MCF 10A (cell line): ENCODE results near the gene CENPE. TPM values are rescaled to one million over a fixed set of nuclear protein-coding genes. Genes with fewer than 3 reads are reported as not detected.

Experiments used
- BruUV-seq: library from RNA; stranded (reverse); fragments of 400-500 nt; replicated peaks from 2 replicates; lab custom pipeline; 2021; lab: Mats Ljungman, UMichigan
- CTCF ChIA-PET: fragments of 300-600 bp; sonication (Branson Sonifier 250); formaldehyde crosslinking; extraction: SDS; loops from one replicate; lab custom pipeline; 2021; ENCODE audit warnings: antibody characterized with exemption, inconsistent platforms; lab: Yijun Ruan, JAX
- POLR2A ChIA-PET: fragments of 300-600, 350-650 bp; sonication (Branson Sonifier 250); formaldehyde crosslinking; extraction: SDS; loops from one replicate; lab custom pipeline; 2020; ENCODE audit warnings: antibody characterized with exemption, inconsistent platforms; lab: Yijun Ruan, JAX
- DNase-seq: peaks from one replicate; pipeline ENCODE4 v3.0.0-alpha.2; 2018; ENCODE audit not compliant: unreplicated experiment
- H3K27ac Mint-ChIP-seq: one replicate; pipeline ENCODE4 v1.8.0; 2022; ENCODE audit warnings: mild to moderate bottlenecking, low read depth, mixed read lengths; ENCODE audit not compliant: unreplicated experiment
- H3K27me3 Mint-ChIP-seq: one replicate; pipeline ENCODE4 v1.8.0; 2022; ENCODE audit warnings: mixed read lengths; ENCODE audit not compliant: insufficient read depth, unreplicated experiment
- H3K36me3 Mint-ChIP-seq: one replicate; pipeline ENCODE4 v1.8.0; 2022; ENCODE audit warnings: mild to moderate bottlenecking, moderate library complexity, mixed read lengths; ENCODE audit not compliant: insufficient read depth, unreplicated experiment
- H3K4me1 Mint-ChIP-seq: one replicate; pipeline ENCODE4 v1.8.0; 2022; ENCODE audit warnings: mixed read lengths; ENCODE audit not compliant: insufficient read depth, unreplicated experiment
- H3K4me3 Mint-ChIP-seq: one replicate; pipeline ENCODE4 v1.8.0; 2022; ENCODE audit warnings: mild to moderate bottlenecking, moderate library complexity, mixed read lengths; ENCODE audit not compliant: unreplicated experiment
- H3K9me3 Mint-ChIP-seq: one replicate; pipeline ENCODE4 v1.8.0; 2022; ENCODE audit warnings: mixed read lengths; ENCODE audit not compliant: unreplicated experiment
- CTCF ChIP-seq: fragments of 200-600 bp; IDR thresholded peaks from one replicate; pipeline ENCODE4 v1.8.0; 2022; ENCODE audit warnings: antibody characterized with exemption, mild to moderate bottlenecking; ENCODE audit not compliant: unreplicated experiment
- intact Hi-C: fragments of 100-400 bp; cut with micrococcal nuclease; formaldehyde crosslinking; loops from 2 replicates; pipeline ENCODE4 v1.14.1; 2022
- total RNA-seq: library from RNA; stranded (reverse); gene quantifications from 2 replicates; pipeline ENCODE4 v1.2.3, GENCODE V29; 2022

CENPE gene
- total RNA-seq, 1 experiment from 2014 or later: 32.4 TPM

- DNase-seq: peak; percentile 74
- TF ChIP-seq CTCF: no peak
- BruUV-seq: no TSS peak
- peaks cover 20% of the 10 kb centered on the region for H3K4me1 Mint-ChIP-seq
- H3K9me3 Mint-ChIP-seq: no peaks in the 10 kb centered on the region
- peaks cover 12% of the 10 kb centered on the region for H3K36me3 Mint-ChIP-seq
- peak overlapping the region; percentile 93 for H3K4me3 Mint-ChIP-seq
- POLR2A ChIA-PET: interaction anchor here (0.7 to 5.5 kb wide), 20 partner anchors 10 to 574 kb away, joined by 3 to 82 read pairs (median 5); partner anchors contain the start of genes BDH2, CISD2, SLC9B1 and UBE2D3
- H3K27ac Mint-ChIP-seq: peak overlapping the region; percentile 92
- no peaks in the 10 kb centered on the region for H3K27me3 Mint-ChIP-seq
- CTCF ChIA-PET: interaction anchor here (0.6 to 10.9 kb wide), 9 partner anchors 14 to 456 kb away, joined by 3 to 104 read pairs (median 4); no protein-coding TSS in a partner anchor
- intact Hi-C loops: loop anchor here (1.0 kb wide), 2 partner anchors 33 to 249 kb away; partner anchors contain the start of gene UBE2D3
Measured at GRCh38 chr4:103075894-103076746, 122.0 kb downstream of the CENPE start.

GRCh38 chr4:103075435-103075893 lies 122.7 kb downstream of the CENPE start:
- H3K4me1 Mint-ChIP-seq: peaks cover 20% of the 10 kb centered on the region
- intact Hi-C loops: no loop called here
- H3K36me3 Mint-ChIP-seq: peaks cover 6% of the 10 kb centered on the region
- DNase-seq: peak; percentile 35
- H3K4me3 Mint-ChIP-seq: peak overlapping the region; percentile 93
- peak overlapping the region; percentile 92 for H3K27ac Mint-ChIP-seq
- H3K9me3 Mint-ChIP-seq: no peaks in the 10 kb centered on the region
- TF ChIP-seq CTCF: no peak
- H3K27me3 Mint-ChIP-seq: no peaks in the 10 kb centered on the region
- CTCF ChIA-PET: interaction anchor here (0.6 to 10.9 kb wide), 10 partner anchors 9 to 455 kb away, joined by 3 to 104 read pairs (median 4); no protein-coding TSS in a partner anchor
- TSS peak; percentile 55 for BruUV-seq
- POLR2A ChIA-PET: interaction anchor here (0.6 to 5.5 kb wide), 13 partner anchors 10 to 573 kb away, joined by 3 to 82 read pairs (median 5); partner anchors contain the start of genes BDH2, CISD2 and UBE2D3

GRCh38 chr4:103074744-103075434 lies 123.3 kb downstream of the CENPE start:
- Mint-ChIP-seq H3K9me3 (no peaks in the 10 kb centered on the region), H3K4me1 (peaks cover 20% of the 10 kb centered on the region), H3K36me3 (peaks cover 4% of the 10 kb centered on the region), H3K4me3 (peak overlapping the region; percentile 93), H3K27me3 (no peaks in the 10 kb centered on the region), H3K27ac (peak overlapping the region; percentile 92)
- intact Hi-C loops: no loop called here
- peak; percentile 52 for DNase-seq
- TF ChIP-seq CTCF: no peak
- ChIA-PET CTCF (interaction anchor here (0.5 to 10.9 kb wide), 12 partner anchors 9 to 454 kb away, joined by 3 to 104 read pairs (median 3); partner anchors contain the start of gene BDH2), POLR2A (interaction anchor here (0.6 to 5.5 kb wide), 15 partner anchors 10 to 573 kb away, joined by 3 to 82 read pairs (median 5); partner anchors contain the start of genes BDH2, CISD2 and UBE2D3)
- no TSS peak for BruUV-seq
